IPS-18a (cell line): ENCODE data around the gene COX19.

Experiments used
- H3K27ac ChIP-seq: one replicate; pipeline ENCODE4 v1.5.1; 2013; ENCODE audit warnings: low read length
- H3K27me3 ChIP-seq: one replicate; pipeline ENCODE4 v1.6.1; 2013; ENCODE audit warnings: mild to moderate bottlenecking, low read length; ENCODE audit not compliant: control insufficient read depth, insufficient read depth
- H3K36me3 ChIP-seq: one replicate; pipeline ENCODE4 v1.6.1; 2013; ENCODE audit warnings: low read depth, low read length; ENCODE audit not compliant: control insufficient read depth
- H3K4me1 ChIP-seq: one replicate; pipeline ENCODE4 v1.6.1; 2013; ENCODE audit warnings: low read depth, low read length; ENCODE audit not compliant: control insufficient read depth
- H3K4me3 ChIP-seq: one replicate; pipeline ENCODE4 v1.5.1; 2013; ENCODE audit warnings: low read length
- H3K9ac ChIP-seq: one replicate; pipeline ENCODE4 v1.6.1; 2013; ENCODE audit warnings: mild to moderate bottlenecking, low read length, moderate library complexity
- H3K9me3 ChIP-seq: one replicate; pipeline ENCODE4 v1.6.1; 2013; ENCODE audit warnings: low read depth, low read length; ENCODE audit not compliant: control insufficient read depth

The COX19 gene

GRCh38 chr7:919114-919442 is 56.3 kb downstream of the COX19 start:
- Histone ChIP-seq H3K4me3 (no peak overlapping the region), H3K4me1 (no peaks in the 10 kb centered on the region), H3K36me3 (no peaks in the 10 kb centered on the region), H3K9ac (no peak overlapping the region), H3K27ac (no peak overlapping the region), H3K9me3 (no peaks in the 10 kb centered on the region), H3K27me3 (no peaks in the 10 kb centered on the region)

DNA sequence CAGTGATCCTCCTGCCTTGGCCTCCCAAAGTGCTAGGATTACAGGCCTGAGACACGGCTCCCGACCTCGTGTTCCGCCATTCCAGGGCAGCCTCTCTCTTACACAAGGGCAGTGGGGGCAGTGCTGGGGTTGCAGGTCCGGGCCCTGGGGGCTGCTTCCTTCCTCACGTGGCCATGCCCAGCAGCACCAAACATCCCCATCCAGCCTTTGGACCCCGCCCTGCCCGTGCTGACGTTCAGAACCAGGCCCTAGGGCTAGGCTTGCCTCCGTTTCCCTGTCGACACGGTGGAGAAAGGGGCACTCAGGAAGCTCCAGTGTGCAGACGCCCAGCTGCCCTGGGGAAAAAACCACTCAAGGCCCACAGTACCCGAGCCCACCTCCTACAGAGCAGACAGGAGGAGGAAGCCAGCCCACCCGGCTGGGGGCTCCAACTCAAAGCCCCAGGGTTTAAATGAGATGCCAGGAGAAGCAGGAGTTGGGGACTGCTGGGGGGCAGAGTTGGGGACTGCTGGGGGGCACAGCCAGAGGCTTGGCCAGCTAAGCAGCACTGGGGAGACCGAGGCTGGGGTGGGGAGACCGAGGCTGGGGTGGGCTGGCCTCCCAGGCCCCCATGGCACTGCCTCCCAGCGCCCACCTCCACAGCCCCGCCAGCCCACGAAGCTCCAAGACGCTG is 56.8 kb downstream of the COX19 start:
- Histone ChIP-seq H3K9ac (no peak overlapping the region), H3K4me1 (no peaks in the 10 kb centered on the region), H3K9me3 (no peaks in the 10 kb centered on the region), H3K4me3 (no peak overlapping the region), H3K36me3 (no peaks in the 10 kb centered on the region), H3K27me3 (no peaks in the 10 kb centered on the region), H3K27ac (no peak overlapping the region)

- Histone ChIP-seq H3K4me3 (no peak overlapping the region), H3K36me3 (no peaks in the 10 kb centered on the region), H3K4me1 (no peaks in the 10 kb centered on the region), H3K27me3 (no peaks in the 10 kb centered on the region), H3K9ac (no peak overlapping the region), H3K9me3 (no peaks in the 10 kb centered on the region), H3K27ac (no peak overlapping the region)
These were observed 57.3 kb downstream of the COX19 start for GRCh38 chr7:918118-918425.

- no peaks in the 10 kb centered on the region for H3K4me1 ChIP-seq
These were observed 57.9 kb downstream of the COX19 start for GRCh38 chr7:917255-918117.

DNA sequence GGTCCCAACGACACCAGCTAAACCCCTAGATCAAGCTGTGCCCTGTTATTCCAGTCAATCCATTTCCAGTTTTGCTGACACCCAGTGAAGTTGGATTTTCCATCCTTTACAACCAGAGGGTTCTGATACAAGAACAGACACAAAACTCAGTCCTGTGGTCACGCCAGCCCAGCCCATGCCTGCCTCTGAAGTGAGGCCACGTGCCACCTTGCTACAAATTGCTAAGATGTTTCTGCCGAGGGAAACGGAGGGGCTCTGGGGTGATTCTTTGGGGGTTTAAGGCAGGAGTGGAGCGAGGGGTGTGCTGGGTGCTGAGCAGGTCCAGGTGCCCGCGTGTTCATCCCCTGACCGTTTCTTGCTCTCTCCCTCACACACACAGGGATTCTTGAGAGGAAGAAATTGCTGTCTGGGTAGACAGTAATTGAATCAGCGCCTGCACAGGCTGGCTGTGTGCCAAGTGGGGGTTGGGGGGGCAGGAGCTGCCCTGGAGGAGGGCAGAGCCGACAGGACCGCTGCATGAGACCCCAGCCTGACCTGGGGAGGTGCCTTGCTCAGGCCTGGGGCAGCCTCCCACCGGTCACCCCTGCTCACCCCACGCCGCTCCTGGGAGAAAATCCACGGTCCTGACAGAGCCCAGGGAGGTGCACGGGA is 58.9 kb downstream of the COX19 start:
- H3K27me3 ChIP-seq, result no peaks in the 10 kb centered on the region
- no peak overlapping the region for H3K4me3 ChIP-seq
- no peak overlapping the region for H3K27ac ChIP-seq
- no peaks in the 10 kb centered on the region for H3K4me1 ChIP-seq
- H3K9ac ChIP-seq, result no peak overlapping the region
- no peaks in the 10 kb centered on the region for H3K9me3 ChIP-seq
- H3K36me3 ChIP-seq, result no peaks in the 10 kb centered on the region

More at GRCh38 chr7:917255-918117, 57.9 kb downstream of the COX19 start:
- H3K27me3 ChIP-seq, result no peaks in the 10 kb centered on the region
- no peak overlapping the region for H3K9ac ChIP-seq
- no peaks in the 10 kb centered on the region for H3K9me3 ChIP-seq
- H3K4me3 ChIP-seq, result no peak overlapping the region
- H3K27ac ChIP-seq, result no peak overlapping the region
- no peaks in the 10 kb centered on the region for H3K36me3 ChIP-seq
